Smooth muscle cell (in vitro differentiated cells): ENCODE results near the gene CPSF6. TPM values are rescaled to one million over a fixed set of nuclear protein-coding genes. Genes with fewer than 3 reads are reported as not detected.

Source experiments
- DNase-seq: peaks from one replicate; lab custom pipeline; 2025; ENCODE audit not compliant: unreplicated experiment; lab: John Stamatoyannopoulos, UW
- H2AFZ ChIP-seq: fragments of 200-600 bp; sonication (generic); 2 replicates; pipeline ENCODE4 v1.6.0; 2016; ENCODE audit warnings: antibody characterized with exemption, low read depth, mild to moderate bottlenecking
- H3F3A ChIP-seq: fragments of 200-600 bp; sonication (generic); 2 replicates; pipeline ENCODE4 v1.6.0; 2017; ENCODE audit warnings: antibody characterized with exemption, low read depth
- H3K27ac ChIP-seq: fragments of 200-600 bp; sonication (generic); 2 replicates; pipeline ENCODE4 v1.5.1; 2016; ENCODE audit warnings: low read depth, mild to moderate bottlenecking
- H3K27me3 ChIP-seq: fragments of 200-600 bp; sonication (generic); 2 replicates; pipeline ENCODE4 v1.6.1; 2016; ENCODE audit warnings: low read depth, mild to moderate bottlenecking
- H3K36me3 ChIP-seq: fragments of 200-600 bp; sonication (generic); 2 replicates; pipeline ENCODE4 v1.5.1; 2016; ENCODE audit warnings: low read depth
- H3K4me1 ChIP-seq: fragments of 200-600 bp; sonication (generic); 2 replicates; pipeline ENCODE4 v1.5.1; 2016; ENCODE audit warnings: low read depth
- H3K4me2 ChIP-seq: fragments of 200-600 bp; sonication (generic); 2 replicates; pipeline ENCODE4 v1.6.0; 2016; ENCODE audit warnings: mild to moderate bottlenecking
- H3K4me3 ChIP-seq: fragments of 200-600 bp; sonication (generic); 2 replicates; pipeline ENCODE4 v1.5.1; 2016; ENCODE audit warnings: mild to moderate bottlenecking
- H3K79me2 ChIP-seq: fragments of 200-600 bp; sonication (generic); 2 replicates; pipeline ENCODE4 v1.6.0; 2016; ENCODE audit warnings: low read depth, mild to moderate bottlenecking
- H3K9ac ChIP-seq: fragments of 200-600 bp; sonication (generic); 2 replicates; pipeline ENCODE4 v1.6.0; 2016; ENCODE audit warnings: low read depth
- H3K9me3 ChIP-seq: fragments of 200-600 bp; sonication (generic); replicated peaks from 2 replicates; pipeline ENCODE4 v1.5.1; 2016; ENCODE audit warnings: low read depth
- H4K20me1 ChIP-seq: fragments of 200-600 bp; sonication (generic); 2 replicates; pipeline ENCODE4 v1.6.0; 2016; ENCODE audit warnings: low read depth
- WGBS: methylation state at CpG from one replicate; pipeline ENCODE4 v1.1.7; 2016; ENCODE audit warnings: low lambda C conversion rate; 5-methylcytosine and 5-hydroxymethylcytosine counted together
- polyA plus RNA-seq: library from polyadenylated mRNA; unstranded; fragments of >200 nt; fragmentation: Nextera tagmentation; extraction: Ambion mirVana; gene quantifications from 2 replicates; pipeline ENCODE4 v1.2.1, GENCODE V29; 2016
- total RNA-seq: library from RNA; depleted of rRNA; stranded (reverse); fragments of >200 nt; gene quantifications from 2 replicates; pipeline ENCODE4 v1.2.3, GENCODE V29; 2014
- TF ChIP-seq, protein P1 (sequence below): fragments of 200-600 bp; sonication (generic); IDR thresholded peaks from 2 replicates; pipeline ENCODE4 v1.5.1; 2017; ENCODE audit warnings: borderline replicate concordance, mild to moderate bottlenecking, antibody characterized with exemption; ENCODE audit not compliant: insufficient read depth, poor library complexity, severe bottlenecking

CPSF6 gene
- total and polyA plus RNA-seq, 2 experiments from 2014 or later: 21.5 to 35.9 TPM

DNA sequence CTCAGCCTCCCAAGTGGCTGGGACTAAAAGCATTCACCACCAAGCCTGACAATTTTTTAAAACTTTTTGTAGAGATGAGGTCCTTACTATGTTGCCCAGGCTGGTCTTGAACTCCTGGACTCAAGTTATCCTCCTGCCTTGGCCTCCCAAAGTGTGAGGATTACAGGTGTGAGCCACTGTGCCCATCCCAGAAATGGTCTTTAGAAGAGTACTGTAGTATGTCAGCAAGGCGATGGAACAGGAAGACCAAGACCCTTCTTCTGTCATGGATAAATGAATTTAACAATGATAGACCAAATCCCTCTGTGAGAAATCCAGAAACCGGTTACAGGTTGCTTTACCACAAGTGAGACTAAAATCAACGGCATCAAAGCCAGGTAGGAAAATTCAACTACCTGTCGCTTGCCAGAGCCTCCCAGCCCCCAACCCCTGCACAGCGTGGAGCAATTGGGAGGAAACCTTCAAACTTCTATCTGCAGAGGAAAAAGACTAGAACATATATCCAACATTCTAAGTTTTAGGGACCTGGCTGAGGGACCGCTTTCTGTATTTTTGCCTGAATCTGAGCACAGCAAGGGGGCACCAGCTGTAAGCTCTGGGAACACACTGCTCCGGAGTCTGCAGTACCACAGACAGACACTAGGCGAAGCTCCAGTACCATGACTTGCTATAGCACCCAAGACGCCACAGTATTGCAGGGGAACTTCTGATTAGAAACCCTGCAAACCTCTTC lies 51.3 kb downstream of the CPSF6 start:
- Histone ChIP-seq H2AFZ (no peak overlapping the region), H3K4me2 (no peak overlapping the region), H3K79me2 (no peaks in the 10 kb centered on the region), H3K27ac (no peak overlapping the region), H3K36me3 (no peaks in the 10 kb centered on the region), H3F3A (no peaks in the 10 kb centered on the region), H3K9ac (no peak overlapping the region), H3K4me1 (no peaks in the 10 kb centered on the region), H3K9me3 (no peaks in the 10 kb centered on the region), H3K27me3 (peaks cover 25% of the 10 kb centered on the region), H3K4me3 (no peak overlapping the region), H4K20me1 (no peaks in the 10 kb centered on the region)
- 38% methylated on average over 9 of the region's 9 CpGs for WGBS
- peak; percentile 3 for DNase-seq
- TF ChIP-seq, protein P1, sequence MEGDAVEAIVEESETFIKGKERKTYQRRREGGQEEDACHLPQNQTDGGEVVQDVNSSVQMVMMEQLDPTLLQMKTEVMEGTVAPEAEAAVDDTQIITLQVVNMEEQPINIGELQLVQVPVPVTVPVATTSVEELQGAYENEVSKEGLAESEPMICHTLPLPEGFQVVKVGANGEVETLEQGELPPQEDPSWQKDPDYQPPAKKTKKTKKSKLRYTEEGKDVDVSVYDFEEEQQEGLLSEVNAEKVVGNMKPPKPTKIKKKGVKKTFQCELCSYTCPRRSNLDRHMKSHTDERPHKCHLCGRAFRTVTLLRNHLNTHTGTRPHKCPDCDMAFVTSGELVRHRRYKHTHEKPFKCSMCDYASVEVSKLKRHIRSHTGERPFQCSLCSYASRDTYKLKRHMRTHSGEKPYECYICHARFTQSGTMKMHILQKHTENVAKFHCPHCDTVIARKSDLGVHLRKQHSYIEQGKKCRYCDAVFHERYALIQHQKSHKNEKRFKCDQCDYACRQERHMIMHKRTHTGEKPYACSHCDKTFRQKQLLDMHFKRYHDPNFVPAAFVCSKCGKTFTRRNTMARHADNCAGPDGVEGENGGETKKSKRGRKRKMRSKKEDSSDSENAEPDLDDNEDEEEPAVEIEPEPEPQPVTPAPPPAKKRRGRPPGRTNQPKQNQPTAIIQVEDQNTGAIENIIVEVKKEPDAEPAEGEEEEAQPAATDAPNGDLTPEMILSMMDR: peak; percentile 77

DNA sequence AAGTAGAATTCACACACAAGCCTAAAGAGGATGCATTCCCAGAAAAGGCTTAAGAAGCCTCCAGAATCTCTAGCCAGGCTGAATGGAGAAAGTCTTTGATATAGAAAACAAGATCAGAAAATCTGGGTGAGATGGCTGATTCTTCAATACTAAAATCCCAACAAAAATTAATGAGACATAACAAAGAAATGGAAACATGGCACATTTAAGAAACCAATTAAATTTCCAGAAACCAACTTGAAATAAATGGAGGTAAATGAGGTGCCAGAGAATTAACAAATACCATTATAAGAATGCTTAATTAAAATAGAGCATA lies 51.9 kb downstream of the CPSF6 start:
- H3K9ac ChIP-seq: no peak overlapping the region

DNA sequence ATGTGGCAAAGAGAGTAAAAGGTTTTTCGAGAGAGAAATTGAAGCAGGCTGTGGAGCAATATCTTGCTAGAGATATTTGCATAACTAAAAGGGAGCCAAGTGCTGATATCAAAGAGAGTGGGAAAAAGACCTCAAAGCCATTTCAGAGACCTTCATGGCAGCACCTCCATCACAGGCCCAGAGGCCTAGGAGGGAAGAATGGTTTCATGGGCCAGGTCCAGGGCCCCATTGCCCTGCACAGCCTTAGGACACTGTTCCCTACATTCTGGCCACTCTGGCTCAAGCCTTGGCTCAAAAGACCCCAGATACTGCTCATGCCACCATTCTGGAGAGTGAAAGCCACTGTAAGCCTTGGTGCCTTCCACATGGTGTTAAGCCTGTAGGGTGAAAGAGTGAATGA lies 58.8 kb downstream of the CPSF6 start:
- H3K4me3 ChIP-seq: no peak overlapping the region
- no peak for DNase-seq
- no peaks in the 10 kb centered on the region for H3K79me2 ChIP-seq
- H3K9ac ChIP-seq: no peak overlapping the region
- no peaks in the 10 kb centered on the region for H3F3A ChIP-seq
- no peak overlapping the region for H3K4me2 ChIP-seq
- peaks cover 8% of the 10 kb centered on the region for H3K27me3 ChIP-seq
- H3K9me3 ChIP-seq: no peaks in the 10 kb centered on the region
- H3K4me1 ChIP-seq: no peaks in the 10 kb centered on the region
- TF ChIP-seq, protein P1: no peak
- no peak overlapping the region for H3K27ac ChIP-seq
- no peaks in the 10 kb centered on the region for H3K36me3 ChIP-seq
- H2AFZ ChIP-seq: no peak overlapping the region
- H4K20me1 ChIP-seq: no peaks in the 10 kb centered on the region
- 94% methylated on average over 1 of the region's 1 CpG for WGBS

More for the DNA sequence above, 51.9 kb downstream of the CPSF6 start:
- Histone ChIP-seq H3K79me2 (no peaks in the 10 kb centered on the region), H3F3A (no peaks in the 10 kb centered on the region), H4K20me1 (no peaks in the 10 kb centered on the region), H2AFZ (no peak overlapping the region), H3K4me3 (no peak overlapping the region), H3K36me3 (no peaks in the 10 kb centered on the region), H3K27ac (no peak overlapping the region), H3K27me3 (peaks cover 21% of the 10 kb centered on the region), H3K4me2 (no peak overlapping the region), H3K9me3 (no peaks in the 10 kb centered on the region), H3K4me1 (no peaks in the 10 kb centered on the region)
- DNase-seq: no peak
- TF ChIP-seq, protein P1: no peak

DNA sequence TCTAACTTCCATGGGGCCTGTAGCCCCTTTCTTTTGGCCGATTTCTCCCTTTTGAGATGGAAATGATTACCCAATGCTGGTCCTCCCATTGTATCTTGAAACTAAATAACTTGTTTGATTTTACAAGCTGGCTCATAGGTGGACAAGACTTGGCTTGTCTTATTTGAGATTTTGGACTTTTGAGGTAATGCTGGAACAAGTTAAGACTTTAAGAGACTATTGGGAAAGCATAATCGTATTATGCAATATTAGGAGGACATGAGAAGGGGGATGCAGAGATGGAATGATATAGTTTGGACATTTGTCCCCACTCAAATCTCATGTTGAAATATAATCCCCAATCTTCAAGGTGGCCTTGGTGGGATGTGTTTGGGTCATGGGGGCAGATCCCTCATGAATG lies 59.6 kb downstream of the CPSF6 start:
- Histone ChIP-seq H3K9ac (no peak overlapping the region), H3K9me3 (no peaks in the 10 kb centered on the region), H3K4me1 (no peaks in the 10 kb centered on the region), H3K36me3 (no peaks in the 10 kb centered on the region), H3K27me3 (peaks cover 5% of the 10 kb centered on the region), H3F3A (no peaks in the 10 kb centered on the region), H3K27ac (no peak overlapping the region), H4K20me1 (no peaks in the 10 kb centered on the region), H3K4me2 (no peak overlapping the region), H2AFZ (no peak overlapping the region), H3K79me2 (no peaks in the 10 kb centered on the region), H3K4me3 (no peak overlapping the region)
- TF ChIP-seq, protein P1: no peak
- WGBS: 80% methylated on average over 2 of the region's 2 CpGs
- no peak for DNase-seq
